ENCODE measurements around the gene DLK2. TPM values are rescaled to one million over a fixed set of nuclear protein-coding genes. Genes with fewer than 3 reads are reported as not detected.
"Not testable (repeated sequence)": the region's sequence is repeated elsewhere in the genome, so short reads cannot be mapped to it uniquely, and the experiment has no call there.

DLK2 gene
- total and polyA plus RNA-seq, 7 donors, result 0.04 to 0.90 (median 0.33) TPM; not detected in 3

DNA sequence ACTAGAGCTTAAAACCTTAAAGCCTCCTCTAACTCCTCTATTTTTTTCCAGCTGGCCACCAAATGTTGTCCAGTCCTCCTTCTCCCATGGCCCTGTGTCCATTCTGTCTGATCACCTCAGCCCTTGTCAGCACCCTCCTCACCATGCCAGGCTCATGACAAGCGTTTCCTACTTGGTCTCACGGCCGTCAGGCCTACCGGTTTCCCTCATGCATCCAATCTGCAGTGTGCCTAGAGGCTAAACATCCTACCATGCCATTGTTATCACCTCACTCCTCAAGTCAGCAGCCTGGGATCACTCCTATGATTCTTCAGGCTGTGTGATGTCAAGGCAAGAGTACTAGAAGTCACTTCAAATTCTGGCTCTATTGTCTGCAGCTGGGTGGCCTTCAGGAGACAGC is 12.4 kb upstream of the DLK2 start:
- WGBS, 3 donors, result 74 to 79% (median 78%) methylated on average over 4 of the region's 4 CpGs
- TF ChIP-seq, protein P1, sequence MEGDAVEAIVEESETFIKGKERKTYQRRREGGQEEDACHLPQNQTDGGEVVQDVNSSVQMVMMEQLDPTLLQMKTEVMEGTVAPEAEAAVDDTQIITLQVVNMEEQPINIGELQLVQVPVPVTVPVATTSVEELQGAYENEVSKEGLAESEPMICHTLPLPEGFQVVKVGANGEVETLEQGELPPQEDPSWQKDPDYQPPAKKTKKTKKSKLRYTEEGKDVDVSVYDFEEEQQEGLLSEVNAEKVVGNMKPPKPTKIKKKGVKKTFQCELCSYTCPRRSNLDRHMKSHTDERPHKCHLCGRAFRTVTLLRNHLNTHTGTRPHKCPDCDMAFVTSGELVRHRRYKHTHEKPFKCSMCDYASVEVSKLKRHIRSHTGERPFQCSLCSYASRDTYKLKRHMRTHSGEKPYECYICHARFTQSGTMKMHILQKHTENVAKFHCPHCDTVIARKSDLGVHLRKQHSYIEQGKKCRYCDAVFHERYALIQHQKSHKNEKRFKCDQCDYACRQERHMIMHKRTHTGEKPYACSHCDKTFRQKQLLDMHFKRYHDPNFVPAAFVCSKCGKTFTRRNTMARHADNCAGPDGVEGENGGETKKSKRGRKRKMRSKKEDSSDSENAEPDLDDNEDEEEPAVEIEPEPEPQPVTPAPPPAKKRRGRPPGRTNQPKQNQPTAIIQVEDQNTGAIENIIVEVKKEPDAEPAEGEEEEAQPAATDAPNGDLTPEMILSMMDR (IDR thresholded peaks at IDR 0.05), result no peak

DNA sequence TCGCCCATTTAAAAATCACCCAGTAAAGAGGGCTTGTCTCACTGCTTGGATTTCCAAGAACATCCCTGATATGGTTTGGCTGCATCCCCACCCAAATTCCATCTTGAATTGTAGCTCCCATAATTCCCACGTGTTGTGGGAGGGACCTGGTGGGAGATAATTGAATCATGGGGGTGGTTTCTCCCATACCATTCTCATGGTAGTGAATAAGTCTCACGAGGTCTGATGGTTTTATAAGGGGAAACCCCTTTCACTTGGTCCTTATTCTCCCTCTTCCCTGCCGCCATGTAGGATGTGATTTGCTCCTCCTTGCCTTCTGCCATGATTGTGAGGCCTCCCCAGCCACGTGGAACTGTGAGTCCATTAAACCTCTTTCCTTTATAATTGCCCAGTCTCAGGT is 11.9 kb upstream of the DLK2 start:
- H3K27me3 ChIP-seq (ENCODE audit: insufficient read depth in 3 of 3, low read length in 2 of 3), result peaks cover 0 to 20% (median 0%) of the 10 kb centered on the region in 3 donors
- H3K36me3 ChIP-seq (ENCODE audit: insufficient read depth in 1 of 2, low read depth in 1 of 2); ATAC-seq; H3K4me3 ChIP-seq; H3K27ac ChIP-seq; H3K4me1 ChIP-seq; DNase-seq; intact Hi-C loops (cut with DNase I); H3K9me3 ChIP-seq: not testable (repeated sequence)
- WGBS, 3 donors, result 59 to 60% (median 60%) methylated on average over 5 of the region's 5 CpGs

More for the DNA sequence above, 12.4 kb upstream of the DLK2 start:
- no peak for DNase-seq
- Histone ChIP-seq H3K4me3 (no peak overlapping the region), H3K9me3 (no peaks in the 10 kb centered on the region), H3K4me1 (no peaks in the 10 kb centered on the region), H3K27ac (no peak overlapping the region), H3K27me3 (ENCODE audit: insufficient read depth in 3 of 3, low read length in 2 of 3) (peaks cover 0 to 16% (median 0%) of the 10 kb centered on the region in 3 donors), H3K36me3 (ENCODE audit: insufficient read depth in 1 of 2, low read depth in 1 of 2) (no peaks in the 10 kb centered on the region)
- no peak for ATAC-seq
- intact Hi-C loops (cut with DNase I), result no loop called here

DNA sequence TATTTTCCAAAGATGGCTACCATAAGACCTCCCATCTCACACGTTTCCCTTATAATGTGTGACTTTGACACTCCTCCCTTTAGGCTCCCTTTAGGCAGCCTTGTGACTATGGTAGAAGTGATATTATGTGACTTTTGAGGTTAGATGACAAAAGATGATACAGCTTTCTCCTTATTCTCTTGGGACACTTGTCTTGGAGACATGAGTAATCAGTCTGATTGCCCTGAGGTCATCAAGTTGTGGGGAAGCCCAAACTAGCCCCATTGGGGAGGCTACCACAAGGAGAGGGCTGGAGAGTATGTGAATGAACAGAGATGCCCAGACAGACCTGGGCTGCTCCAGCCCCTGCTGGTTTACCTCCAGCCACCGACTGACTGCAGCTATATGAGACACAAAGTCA is 10.6 kb upstream of the DLK2 start:
- intact Hi-C loops (cut with DNase I), result no loop called here
- WGBS, 3 donors, result 62 to 73% (median 67%) methylated on average over 2 of the region's 2 CpGs
- no peaks in the 10 kb centered on the region for H3K36me3 ChIP-seq (ENCODE audit: insufficient read depth in 1 of 2, low read depth in 1 of 2)
- no peaks in the 10 kb centered on the region for H3K4me1 ChIP-seq
- H3K9me3 ChIP-seq, result no peaks in the 10 kb centered on the region
- no peak overlapping the region for H3K27ac ChIP-seq
- no peak overlapping the region for H3K4me3 ChIP-seq
- TF ChIP-seq, protein P1 (IDR thresholded peaks at IDR 0.05), result no peak
- DNase-seq (no peak), ATAC-seq (no peak)
- H3K27me3 ChIP-seq (ENCODE audit: insufficient read depth in 3 of 3, low read length in 2 of 3), result peaks cover 0 to 22% (median 0%) of the 10 kb centered on the region in 3 donors

DNA sequence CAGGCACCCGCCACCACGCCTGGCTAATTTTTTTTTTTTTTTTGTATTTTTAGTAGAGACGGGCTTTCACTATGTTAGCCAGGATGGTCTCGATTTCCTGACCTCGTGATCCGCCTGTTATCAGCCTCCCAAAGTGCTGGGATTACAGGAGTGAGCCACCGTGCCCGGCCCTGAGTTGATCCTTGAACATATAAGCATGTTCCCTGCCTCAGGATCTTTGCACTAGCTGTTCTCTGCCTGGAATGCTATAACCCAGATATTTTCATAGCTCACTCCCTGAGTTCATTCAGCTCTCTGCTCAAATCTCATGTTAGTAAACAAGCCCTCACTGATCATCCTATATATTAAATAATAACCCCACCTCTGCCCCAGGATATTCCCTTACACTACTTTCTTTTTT is 9.0 kb upstream of the DLK2 start:
- no peak overlapping the region for H3K27ac ChIP-seq
- no peaks in the 10 kb centered on the region for H3K9me3 ChIP-seq
- no peak overlapping the region for H3K4me3 ChIP-seq
- intact Hi-C loops (cut with DNase I), result no loop called here
- no peaks in the 10 kb centered on the region for H3K36me3 ChIP-seq (ENCODE audit: insufficient read depth in 1 of 2, low read depth in 1 of 2)
- H3K27me3 ChIP-seq (ENCODE audit: insufficient read depth in 3 of 3, low read length in 2 of 3), result peaks cover 0 to 30% (median 0%) of the 10 kb centered on the region in 3 donors
- DNase-seq, result no peak
- ATAC-seq, result no peak
- 77 to 87% (median 85%) methylated on average over 8 of the region's 8 CpGs for WGBS, 3 donors
- no peaks in the 10 kb centered on the region for H3K4me1 ChIP-seq
- TF ChIP-seq, protein P1 (IDR thresholded peaks at IDR 0.05), result no peak

DNA sequence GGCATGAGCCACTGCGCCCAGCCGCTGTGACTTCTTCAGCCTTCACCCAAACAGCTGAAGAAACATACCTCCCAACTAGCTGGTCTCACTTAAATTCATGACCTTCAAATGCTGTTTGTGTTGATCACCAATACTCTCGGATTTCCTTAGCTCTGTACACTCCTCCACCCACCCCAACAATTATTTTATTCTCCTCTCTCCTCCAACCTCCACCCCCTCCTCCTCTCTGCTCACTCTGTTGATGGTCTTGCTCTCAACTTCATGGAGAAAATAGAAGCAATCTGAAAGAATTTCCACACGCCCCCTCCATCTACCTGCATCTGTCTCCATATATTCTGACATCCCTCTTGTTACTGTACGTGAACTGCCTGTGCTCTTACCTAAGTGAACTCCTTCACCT is 6.6 kb upstream of the DLK2 start:
- Histone ChIP-seq H3K27ac (no peak overlapping the region), H3K27me3 (ENCODE audit: insufficient read depth in 3 of 3, low read length in 2 of 3) (peaks cover 0 to 52% (median 2%) of the 10 kb centered on the region in 3 donors), H3K9me3 (no peaks in the 10 kb centered on the region), H3K4me3 (no peak overlapping the region), H3K36me3 (ENCODE audit: insufficient read depth in 1 of 2, low read depth in 1 of 2) (no peaks in the 10 kb centered on the region), H3K4me1 (no peaks in the 10 kb centered on the region)
- intact Hi-C loops (cut with DNase I), result no loop called here
- no peak for ATAC-seq
- DNase-seq, result no peak
- 74 to 81% (median 76%) methylated on average over 5 of the region's 5 CpGs for WGBS, 3 donors
- TF ChIP-seq, protein P1 (IDR thresholded peaks at IDR 0.05), result no peak

Measured in psoas muscle (tissue), 8 donors.